B cell (primary cell): Measurements from ENCODE around the gene NFASC. TPM values are rescaled to one million over a fixed set of nuclear protein-coding genes. Genes with fewer than 3 reads are reported as not detected.
A peak's percentile ranks its signal among the peaks of the same experiment; 100 is the strongest.

Experiments
- ATAC-seq: fragments of 200-7000 bp; cut with Tn5 transposase; one replicate; pipeline ENCODE4 v1.10.0; 2021; ENCODE audit warnings: low read depth, mild to moderate bottlenecking, moderate number of reproducible peaks, moderate library complexity
- CTCF ChIA-PET: fragments of 350-600 bp; sonication (Branson Sonifier 250); formaldehyde crosslinking; loops from one replicate; lab custom pipeline; 2021; ENCODE audit warnings: antibody characterized with exemption, inconsistent platforms; lab: Charles Lee
- POLR2A ChIA-PET: fragments of 350-600 bp; sonication (Branson Sonifier 250); formaldehyde crosslinking; loops from one replicate; lab custom pipeline; 2021; ENCODE audit warnings: antibody characterized with exemption; lab: Charles Lee
- DNase-seq: peaks from one replicate; pipeline ENCODE4 v3.0.0; 2013
- H2AFZ ChIP-seq: 2 replicates; pipeline ENCODE4 v1.6.1; 2012; ENCODE audit warnings: mild to moderate bottlenecking, low read depth, low read length; ENCODE audit not compliant: insufficient read depth, poor library complexity, severe bottlenecking
- H3K27ac ChIP-seq, 2 donors: 1 replicate in 1 of 2; 2 replicates in 1 of 2; pipeline ENCODE4 v1.5.1; 2012 to 2013; ENCODE audit warnings: low read length in 2 of 2, mild to moderate bottlenecking in 2 of 2, moderate library complexity in 1 of 2
- H3K27me3 ChIP-seq, 4 experiments: fragments of 200-600 bp in 1 of 4; sonication (generic) in 1 of 4; replicated peaks in 1 of 4; 1 replicate in 2 of 4; 2 replicates in 2 of 4; pipeline versions ENCODE4 v1.6.1 to v1.7.0; 2013 to 2016; ENCODE audit warnings: low read length in 3 of 4, mild to moderate bottlenecking in 2 of 4, mixed read lengths in 1 of 4, moderate library complexity in 1 of 4; ENCODE audit not compliant: insufficient read depth in 4 of 4, control insufficient read depth in 3 of 4; ENCODE audit errors: control extremely low read depth in 1 of 4
- H3K36me3 ChIP-seq, 2 experiments: replicated peaks in 1 of 2; 1 replicate in 1 of 2; 2 replicates in 1 of 2; pipeline versions ENCODE4 v1.6.1 to v1.7.1; 2013; ENCODE audit warnings: low read length in 1 of 2; ENCODE audit not compliant: insufficient read depth in 2 of 2, control insufficient read depth in 1 of 2; ENCODE audit errors: control extremely low read depth in 1 of 2, extremely low read depth in 1 of 2
- H3K4me1 ChIP-seq, 2 donors: fragments of 200-600 bp in 1 of 2; sonication (generic) in 1 of 2; 1 replicate in 1 of 2; 2 replicates in 1 of 2; pipeline versions ENCODE4 v1.5.1 to v1.6.1; 2013 to 2017; ENCODE audit warnings: low read length in 2 of 2; ENCODE audit not compliant: control insufficient read depth in 2 of 2, insufficient read depth in 2 of 2
- H3K4me2 ChIP-seq: replicated peaks from 2 replicates; pipeline ENCODE3; 2012; ENCODE audit warnings: mild to moderate bottlenecking, low read depth, low read length; ENCODE audit not compliant: poor library complexity, severe bottlenecking
- H3K4me3 ChIP-seq, 5 experiments: fragments of 200-600 bp in 1 of 5; sonication (generic) in 1 of 5; 1 replicate in 3 of 5; 2 replicates in 2 of 5; pipeline versions ENCODE4 v1.5.1 to v1.7.0; 2011 to 2016; ENCODE audit warnings: low read length in 4 of 5, mild to moderate bottlenecking in 4 of 5, low read depth in 2 of 5, control low read depth in 1 of 5, moderate library complexity in 1 of 5; ENCODE audit not compliant: insufficient read depth in 1 of 5; ENCODE audit errors: control extremely low read depth in 1 of 5, extremely low read depth in 1 of 5
- H3K79me2 ChIP-seq: fragments of 200-600 bp; sonication (generic); one replicate; pipeline ENCODE4 v1.6.0; 2016; ENCODE audit warnings: low read length; ENCODE audit not compliant: control insufficient read depth, insufficient read depth
- H3K9ac ChIP-seq: fragments of 200-600 bp; sonication (generic); 2 replicates; pipeline ENCODE4 v1.6.1; 2017; ENCODE audit warnings: mild to moderate bottlenecking, low read length, moderate library complexity
- H3K9me3 ChIP-seq, 3 donors: one replicate each; pipeline versions ENCODE4 v1.6.1 to v1.7.1; 2013; ENCODE audit warnings: low read length in 2 of 3; ENCODE audit not compliant: control insufficient read depth in 2 of 3, insufficient read depth in 1 of 3; ENCODE audit errors: control extremely low read depth in 1 of 3
- H4K20me1 ChIP-seq: 2 replicates; pipeline ENCODE4 v1.6.0; 2012; ENCODE audit warnings: mild to moderate bottlenecking, low read length; ENCODE audit not compliant: insufficient read depth, control insufficient read depth, poor library complexity, severe bottlenecking
- H3K27ac Mint-ChIP-seq: one replicate; pipeline ENCODE4 v1.8.0; 2021; ENCODE audit warnings: mixed read lengths
- H3K27me3 Mint-ChIP-seq: one replicate; pipeline ENCODE4 v1.8.0; 2021; ENCODE audit warnings: mixed read lengths
- H3K4me1 Mint-ChIP-seq: one replicate; pipeline ENCODE4 v1.8.0; 2021; ENCODE audit warnings: mixed read lengths
- H3K4me3 Mint-ChIP-seq: one replicate; pipeline ENCODE4 v1.8.0; 2021; ENCODE audit warnings: mixed read lengths
- H3K9me3 Mint-ChIP-seq: one replicate; pipeline ENCODE4 v1.8.0; 2022; ENCODE audit warnings: mixed read lengths; ENCODE audit not compliant: insufficient read depth
- CTCF ChIP-seq: fragments of 200-600 bp; IDR thresholded peaks from one replicate; pipeline ENCODE4 v1.8.0; 2022; ENCODE audit warnings: antibody characterized with exemption, mild to moderate bottlenecking
- EZH2 ChIP-seq: IDR thresholded peaks from 2 replicates; pipeline ENCODE4 v1.6.1; 2012; ENCODE audit warnings: borderline replicate concordance, low read depth, mild to moderate bottlenecking, moderate library complexity, low read length; ENCODE audit not compliant: insufficient read depth, poor library complexity, severe bottlenecking
- WGBS: methylation state at CpG from one replicate; pipeline ENCODE4 v1.1.5; 2013; ENCODE audit warnings: missing lambda C conversion rate; ENCODE audit not compliant: insufficient coverage; 5-methylcytosine and 5-hydroxymethylcytosine counted together
- intact Hi-C: fragments of 100-400 bp; cut with micrococcal nuclease; formaldehyde crosslinking; loops from one replicate; pipeline ENCODE4 v1.10.0; 2022
- polyA plus RNA-seq: library from polyadenylated mRNA; depleted of rRNA; stranded (reverse); fragments of >200 nt; gene quantifications from 2 replicates; pipeline ENCODE4 v1.2.3, GENCODE V29; 2012
- total RNA-seq, 2 donors: library from RNA; stranded (reverse); fragments of 120-200 nt in 1 of 2; gene quantifications; 1 replicate in 1 of 2; 2 replicates in 1 of 2; pipeline versions ENCODE4 v1.2.3 to v1.2.4, GENCODE V29; 2013 to 2022

The NFASC gene
- total and polyA plus RNA-seq, 2 donors (not counting 1 experiment from before 2014, with no cell fraction given), result 0.06 to 0.39 TPM

- TF ChIP-seq EZH2 (no peak), CTCF (no peak)
- Histone ChIP-seq H3K4me3 (no peak overlapping the region), H3K9ac (no peak overlapping the region), H3K36me3 (no peaks in the 10 kb centered on the region), H3K9me3 (no peaks in the 10 kb centered on the region), H4K20me1 (no peaks in the 10 kb centered on the region), H3K27ac (no peak overlapping the region), H2AFZ (no peak overlapping the region), H3K4me2 (no peak overlapping the region), H3K27me3 (peaks cover 0 to 17% (median 4%) of the 10 kb centered on the region in 4 experiments), H3K79me2 (no peaks in the 10 kb centered on the region), H3K4me1 (no peaks in the 10 kb centered on the region)
- POLR2A ChIA-PET, result no interaction called here
- ATAC-seq (no peak), DNase-seq (no peak)
- H3K9me3 Mint-ChIP-seq, result no peaks in the 10 kb centered on the region
- H3K27ac Mint-ChIP-seq, result no peak overlapping the region
- CTCF ChIA-PET, result interaction anchor here (1.2 to 11.2 kb wide), 3 partner anchors 15 to 255 kb away, joined by 3 to 86 read pairs (median 7); no protein-coding TSS in a partner anchor
- H3K27me3 Mint-ChIP-seq, result peaks cover 41% of the 10 kb centered on the region
- 100% methylated on average over 1 of the region's 4 CpGs for WGBS
- intact Hi-C loops, result no loop called here
- H3K4me3 Mint-ChIP-seq, result no peak overlapping the region
- H3K4me1 Mint-ChIP-seq, result no peaks in the 10 kb centered on the region
These were observed 48.7 kb upstream of the NFASC start for GRCh38 chr1:204821924-204822323.

GRCh38 chr1:204826970-204827369, 43.7 kb upstream of the NFASC start:
- Mint-ChIP-seq H3K9me3 (no peaks in the 10 kb centered on the region), H3K4me1 (peaks cover 11% of the 10 kb centered on the region), H3K27ac (no peak overlapping the region), H3K27me3 (peaks cover 62% of the 10 kb centered on the region), H3K4me3 (no peak overlapping the region)
- 60% methylated on average over 3 of the region's 4 CpGs for WGBS
- no peak for ATAC-seq
- H2AFZ ChIP-seq, result no peak overlapping the region
- no peaks in the 10 kb centered on the region for H4K20me1 ChIP-seq
- TF ChIP-seq CTCF, result no peak
- TF ChIP-seq EZH2, result no peak
- CTCF ChIA-PET, result interaction anchor here (1.0 to 1.1 kb wide), 2 partner anchors 20 to 235 kb away, joined by 3 to 4 read pairs; no protein-coding TSS in a partner anchor
- peaks cover 0 to 44% (median 19%) of the 10 kb centered on the region in 4 experiments for H3K27me3 ChIP-seq
- no peaks in the 10 kb centered on the region for H3K79me2 ChIP-seq
- H3K4me1 ChIP-seq, result peaks cover 10 to 16% of the 10 kb centered on the region in 2 donors
- peak; percentile 26 for DNase-seq
- POLR2A ChIA-PET, result no interaction called here
- H3K4me3 ChIP-seq, result no peak overlapping the region
- H3K9ac ChIP-seq, result no peak overlapping the region
- no peak overlapping the region for H3K27ac ChIP-seq
- no peak overlapping the region for H3K4me2 ChIP-seq
- no peaks in the 10 kb centered on the region for H3K36me3 ChIP-seq
- intact Hi-C loops, result loop anchor here (2.0 kb wide), 1 partner anchor 114 kb away; no protein-coding TSS in a partner anchor
- peaks cover 0 to 10% (median 0%) of the 10 kb centered on the region in 3 donors for H3K9me3 ChIP-seq
